Esophagus squamous epithelium (tissue), 4 donors: ENCODE results near the gene TBC1D14.

Source experiments
- CTCF ChIP-seq, 6 experiments: fragments of 450-650 bp in 4 of 6; fragments of 200-600 bp in 2 of 6; sonication (generic) in 2 of 6; IDR thresholded peaks; one replicate each; pipeline ENCODE4 v1.5.1; 2016 to 2019; ENCODE audit warnings: antibody characterized with exemption in 6 of 6, mild to moderate bottlenecking in 4 of 6, moderate library complexity in 4 of 6
- POLR2A ChIP-seq, 4 donors: fragments of 450-650 bp; IDR thresholded peaks; one replicate each; pipeline ENCODE4 v1.6.1; 2017; ENCODE audit warnings: antibody characterized with exemption in 4 of 4, mild to moderate bottlenecking in 4 of 4, moderate library complexity in 3 of 4

GRCh38 chr4:6889101-6889735 is 20.4 kb upstream of the TBC1D14 start:
- TF ChIP-seq CTCF (IDR thresholded peaks at IDR 0.05) (no peak), POLR2A (IDR thresholded peaks at IDR 0.05) (no peak)
